IPS DF 6.9 (cell line): ENCODE measurements around the gene ANK3.

Source experiments
- DNase-seq: peaks from one replicate; pipeline ENCODE4 v3.0.0-alpha.2; 2013; ENCODE audit warnings: low read depth, low spot score
- H3K27ac ChIP-seq: one replicate; pipeline ENCODE4 v1.5.1; 2013; ENCODE audit warnings: low read length, control low read depth
- H3K27me3 ChIP-seq: 2 replicates; pipeline ENCODE4 v1.6.1; 2013; ENCODE audit warnings: mild to moderate bottlenecking, low read length; ENCODE audit not compliant: control insufficient read depth, insufficient read depth
- H3K36me3 ChIP-seq: 2 replicates; pipeline ENCODE4 v1.6.1; 2013; ENCODE audit warnings: low read length; ENCODE audit not compliant: control insufficient read depth, insufficient read depth
- H3K4me1 ChIP-seq: 2 replicates; pipeline ENCODE4 v1.6.1; 2013; ENCODE audit warnings: low read length; ENCODE audit not compliant: control insufficient read depth, insufficient read depth
- H3K4me3 ChIP-seq: 2 replicates; pipeline ENCODE4 v1.5.1; 2013; ENCODE audit warnings: mild to moderate bottlenecking, low read length
- H3K9me3 ChIP-seq: 2 replicates; pipeline ENCODE4 v1.6.1; 2013; ENCODE audit warnings: low read length, inconsistent platforms; ENCODE audit not compliant: control insufficient read depth, insufficient read depth
- WGBS: extraction: QIAGEN DNeasy Blood & Tissue Kit; methylation state at CpG from one replicate; pipeline ENCODE4 v1.1.7; 2013; ENCODE audit warnings: mixed read lengths, missing lambda C conversion rate; ENCODE audit not compliant: insufficient read length, insufficient coverage; 5-methylcytosine and 5-hydroxymethylcytosine counted together

The ANK3 gene

DNA sequence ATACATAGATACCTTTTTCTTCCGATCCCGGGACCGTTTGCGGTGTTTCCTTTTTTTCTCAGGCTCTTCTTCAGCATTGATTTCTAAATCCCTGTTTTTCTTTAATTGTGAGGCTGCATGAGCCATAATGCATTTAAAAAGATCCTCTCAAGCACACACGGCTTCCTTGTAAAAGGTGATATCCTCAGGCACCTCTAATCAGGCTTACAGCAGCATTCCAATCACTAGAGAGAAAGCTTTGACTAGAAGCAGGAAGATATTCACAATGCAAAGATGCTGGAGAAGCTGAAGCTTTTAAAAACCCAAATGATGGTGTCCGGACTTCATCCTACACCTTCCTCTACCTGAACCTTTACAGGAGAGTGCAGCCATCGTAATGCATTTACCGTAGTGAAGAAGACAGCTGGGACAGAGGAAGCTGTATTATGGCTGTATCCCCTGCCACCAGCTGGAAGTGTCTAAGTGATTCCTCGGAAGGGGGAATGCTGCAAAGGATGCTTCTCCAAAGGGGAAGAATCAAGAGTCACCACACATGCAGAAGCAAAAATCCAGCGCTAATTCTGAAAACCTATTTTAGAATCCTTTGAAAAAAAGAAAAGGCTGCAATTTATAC, at the start of gene ANK3:
Gene ANK3, minus strand, starts transcription at position 463 of the 613 bp plus-strand sequence. Its CDS starts 337 bp downstream, at position 126.
- H3K27me3 ChIP-seq = no peaks in the 10 kb centered on the region
- no CpG with 5 or more reads among the region's 10 CpGs for WGBS
- H3K36me3 ChIP-seq = no peaks in the 10 kb centered on the region
- H3K9me3 ChIP-seq = no peaks in the 10 kb centered on the region
- H3K27ac ChIP-seq = no peak within 1 kb of the TSS
- no peak within 1 kb of the TSS for H3K4me3 ChIP-seq
- peaks cover 1% of the 10 kb centered on the region; the same call in 1 of the 2 replicates for H3K4me1 ChIP-seq
- no peak for DNase-seq

DNA sequence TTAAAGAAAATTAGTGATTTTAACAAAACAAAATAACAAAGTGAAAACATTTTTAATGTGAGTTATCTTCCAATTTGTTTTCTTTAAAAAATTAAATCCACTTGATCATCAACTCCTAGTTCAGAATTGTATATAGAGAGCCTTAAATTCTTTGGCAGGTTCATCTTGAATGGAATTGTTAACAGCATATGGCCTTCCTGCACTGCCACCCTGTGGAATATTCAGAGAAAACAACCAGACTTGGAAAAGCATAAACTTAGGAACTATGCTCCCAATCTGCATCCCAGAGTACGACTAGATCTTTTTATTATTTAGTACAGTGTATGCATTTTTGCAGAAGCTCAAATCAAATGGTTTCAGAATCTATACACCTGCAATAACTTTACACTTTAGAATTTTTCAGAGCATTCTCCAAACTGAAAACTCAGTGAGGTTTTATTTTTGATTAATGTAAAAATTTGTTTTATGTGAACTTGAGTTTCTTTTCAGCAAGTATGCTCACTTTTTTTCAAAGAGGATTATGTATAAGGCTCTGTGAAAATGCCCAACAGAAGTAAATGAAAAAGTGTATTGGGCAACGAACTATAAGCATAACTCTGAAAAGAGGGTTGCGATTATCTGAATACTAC, 44.9 kb upstream of the ANK3 start:
- DNase-seq = no peak
- no CpG with 5 or more reads among the region's 3 CpGs for WGBS
- Histone ChIP-seq H3K4me3 (no peak overlapping the region), H3K27me3 (no peaks in the 10 kb centered on the region), H3K9me3 (no peaks in the 10 kb centered on the region), H3K27ac (no peak overlapping the region), H3K36me3 (no peaks in the 10 kb centered on the region), H3K4me1 (no peaks in the 10 kb centered on the region)

DNA sequence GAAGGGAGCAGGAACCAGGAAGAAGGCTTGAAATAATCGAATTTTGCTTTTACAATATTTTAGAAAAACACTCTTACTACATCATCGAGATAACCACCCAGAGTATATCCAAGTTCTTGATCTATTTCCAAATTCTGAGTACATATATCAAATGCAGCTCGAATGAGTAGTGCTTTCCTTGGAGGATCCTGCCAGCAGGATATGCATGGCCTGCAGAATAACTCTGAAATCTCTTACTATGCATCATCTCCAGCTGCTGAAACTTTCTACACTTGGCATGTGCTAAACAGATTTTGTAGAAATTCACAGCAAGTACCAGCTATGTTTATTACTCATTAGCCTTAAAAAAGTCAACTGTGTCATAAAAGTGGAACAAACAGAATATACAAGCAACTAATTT, 44.0 kb upstream of the ANK3 start:
- Histone ChIP-seq H3K27me3 (no peaks in the 10 kb centered on the region), H3K9me3 (no peaks in the 10 kb centered on the region), H3K36me3 (no peaks in the 10 kb centered on the region), H3K4me3 (no peak overlapping the region), H3K4me1 (no peaks in the 10 kb centered on the region), H3K27ac (no peak overlapping the region)
- no peak for DNase-seq
- WGBS = no CpG with 5 or more reads among the region's 3 CpGs

DNA sequence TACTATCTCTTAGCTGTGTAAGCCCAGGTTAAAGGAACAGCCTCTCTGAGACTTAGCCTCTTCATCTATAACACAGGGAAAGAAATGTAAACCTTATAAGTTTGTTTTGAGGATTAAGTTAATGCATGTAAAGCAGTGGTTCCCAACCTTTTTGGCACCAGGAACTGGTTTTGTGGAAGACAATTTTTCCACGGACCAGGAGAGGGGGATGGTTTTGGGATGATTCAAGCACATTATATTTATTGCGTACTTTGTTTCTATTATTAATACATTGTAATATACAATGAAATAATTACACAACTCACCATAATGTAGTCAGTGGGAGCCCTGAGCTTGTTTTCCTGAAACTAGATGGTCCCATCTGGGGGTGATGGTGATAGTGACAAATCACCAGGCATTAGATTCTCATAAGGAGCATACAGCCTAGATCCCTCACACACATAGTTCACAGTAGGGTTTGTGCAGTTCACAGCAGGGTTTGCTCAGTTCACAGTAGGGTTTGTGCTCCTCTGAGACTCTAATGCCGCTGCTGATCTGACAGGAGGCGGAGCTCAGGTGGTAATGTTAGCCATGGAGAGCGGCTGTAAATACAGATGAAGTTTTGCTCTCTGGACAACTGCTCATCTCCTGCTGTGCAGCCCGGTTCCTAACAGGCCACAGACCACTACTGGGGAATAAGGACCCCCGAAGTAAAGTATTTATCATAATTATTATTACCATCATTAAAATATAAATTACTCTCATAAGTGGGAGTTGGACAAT, 41.3 kb upstream of the ANK3 start:
- WGBS = no CpG with 5 or more reads among the region's 7 CpGs
- DNase-seq = no peak
- no peaks in the 10 kb centered on the region for H3K27me3 ChIP-seq
- H3K4me1 ChIP-seq = no peaks in the 10 kb centered on the region
- no peak overlapping the region for H3K4me3 ChIP-seq
- no peaks in the 10 kb centered on the region for H3K9me3 ChIP-seq
- no peak overlapping the region for H3K27ac ChIP-seq
- H3K36me3 ChIP-seq = no peaks in the 10 kb centered on the region

DNA sequence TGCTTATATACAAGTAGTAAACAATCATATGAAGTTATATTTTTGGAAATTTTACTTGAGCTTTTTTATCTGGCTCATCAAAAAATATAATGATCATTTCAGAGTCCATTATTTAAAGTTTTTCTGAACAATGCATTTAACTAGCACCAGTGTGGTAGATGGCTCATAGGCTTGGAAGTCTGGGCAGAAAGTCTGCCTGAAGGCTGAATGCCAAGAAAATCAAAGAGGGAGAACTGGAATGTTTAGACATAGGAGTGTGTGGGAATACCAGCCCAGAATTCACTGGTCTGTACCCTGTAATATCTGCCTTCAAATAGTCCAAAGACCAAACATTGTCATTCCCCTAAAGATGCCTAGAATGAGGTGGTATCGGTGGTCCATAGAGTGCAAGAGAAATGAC, 40.3 kb upstream of the ANK3 start:
- no peaks in the 10 kb centered on the region for H3K9me3 ChIP-seq
- no peaks in the 10 kb centered on the region for H3K4me1 ChIP-seq
- H3K27ac ChIP-seq = no peak overlapping the region
- no peak for DNase-seq
- no peaks in the 10 kb centered on the region for H3K36me3 ChIP-seq
- no peaks in the 10 kb centered on the region for H3K27me3 ChIP-seq
- H3K4me3 ChIP-seq = no peak overlapping the region
- no CpG with 5 or more reads among the region's 1 CpG for WGBS

DNA sequence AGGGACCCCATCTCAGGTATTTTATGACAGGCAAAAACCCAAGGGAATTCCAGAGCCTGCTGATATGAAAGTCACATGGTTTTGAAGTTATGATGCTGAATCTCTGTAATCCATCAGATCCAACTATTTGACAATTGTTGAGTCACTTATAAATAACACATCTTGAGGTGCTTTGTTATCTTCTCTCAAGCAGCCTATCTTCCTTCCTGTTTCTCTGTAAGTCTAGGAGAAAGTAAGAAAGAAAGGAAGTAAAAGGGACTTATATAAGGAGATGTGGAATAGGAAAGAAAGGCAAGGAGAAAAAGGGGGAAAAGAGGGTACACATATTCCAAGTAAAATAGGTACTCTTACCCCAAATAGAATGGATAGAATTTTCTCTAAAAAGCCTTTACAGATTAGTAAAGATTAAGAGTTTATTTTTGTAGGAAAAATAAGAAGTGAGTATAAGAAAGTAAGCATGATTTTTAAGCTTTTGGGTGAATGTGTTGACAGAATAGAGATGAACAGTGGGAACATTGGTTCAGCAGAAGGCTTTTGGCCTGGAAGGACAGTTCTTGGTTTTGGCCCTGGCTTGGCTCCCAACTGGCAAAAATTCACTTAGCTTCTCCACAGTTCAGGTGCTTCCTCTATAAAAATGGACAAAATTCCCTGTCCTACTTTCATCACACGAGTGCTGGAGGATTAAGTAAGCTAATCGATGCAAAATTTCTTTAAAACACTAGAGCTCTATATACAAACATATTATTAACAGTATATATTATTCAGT, 39.6 kb upstream of the ANK3 start:
- no peaks in the 10 kb centered on the region for H3K4me1 ChIP-seq
- no peaks in the 10 kb centered on the region for H3K36me3 ChIP-seq
- no peaks in the 10 kb centered on the region for H3K9me3 ChIP-seq
- DNase-seq = no peak
- no peak overlapping the region for H3K27ac ChIP-seq
- no CpG with 5 or more reads among the region's 2 CpGs for WGBS
- H3K4me3 ChIP-seq = no peak overlapping the region
- no peaks in the 10 kb centered on the region for H3K27me3 ChIP-seq

DNA sequence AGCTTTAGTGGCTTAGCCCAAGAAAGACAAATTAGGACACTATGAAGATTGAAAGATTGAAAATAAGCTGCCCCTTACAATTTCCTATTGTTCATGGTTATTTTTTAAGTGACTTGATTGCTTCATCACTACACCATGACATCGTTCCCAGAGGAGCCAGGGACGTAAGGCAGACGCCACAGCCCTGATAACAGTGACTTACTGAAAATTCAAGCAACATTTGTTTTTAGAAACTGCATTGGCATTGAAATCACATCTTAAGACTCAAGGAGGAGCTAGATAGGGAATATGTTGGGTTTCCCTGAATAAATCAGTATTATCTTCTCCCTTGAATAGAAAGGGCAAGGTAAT, 38.7 kb upstream of the ANK3 start:
- H3K4me1 ChIP-seq = no peaks in the 10 kb centered on the region
- H3K36me3 ChIP-seq = no peaks in the 10 kb centered on the region
- H3K27me3 ChIP-seq = no peaks in the 10 kb centered on the region
- no peak overlapping the region for H3K27ac ChIP-seq
- no CpG with 5 or more reads among the region's 3 CpGs for WGBS
- no peak overlapping the region for H3K4me3 ChIP-seq
- H3K9me3 ChIP-seq = no peaks in the 10 kb centered on the region
- no peak for DNase-seq

DNA sequence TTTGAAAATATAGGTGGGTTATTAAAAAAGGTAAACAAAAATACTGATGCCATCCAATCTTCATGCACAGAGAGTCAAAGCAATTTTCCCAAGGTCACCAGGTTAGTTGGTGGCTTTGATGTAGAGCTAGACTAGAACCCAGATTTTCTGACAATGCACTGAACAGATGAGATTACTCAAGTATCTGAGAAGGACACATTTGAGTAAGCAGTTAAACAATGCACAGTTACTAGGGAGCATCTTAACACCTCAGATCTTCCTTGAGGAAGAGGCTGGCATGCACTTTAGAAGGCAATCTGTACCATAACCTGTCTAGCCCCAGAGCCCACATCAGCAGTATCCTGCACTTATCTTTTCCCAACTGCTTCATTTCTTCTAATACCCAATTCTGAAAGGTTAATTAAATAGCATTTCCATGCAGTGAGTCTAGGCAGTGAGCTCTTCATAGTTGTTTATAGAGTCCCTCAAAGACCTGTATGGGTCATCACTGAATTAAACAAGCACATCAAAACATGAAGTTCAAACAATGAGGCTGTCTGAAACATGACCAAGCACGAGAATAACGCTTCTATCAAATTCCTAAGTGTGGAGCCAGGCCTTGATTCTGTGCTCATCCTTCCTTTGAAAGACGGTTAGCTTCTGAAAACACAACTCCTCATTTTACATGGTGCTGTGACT, 38.2 kb upstream of the ANK3 start:
- no peaks in the 10 kb centered on the region for H3K4me1 ChIP-seq

DNA sequence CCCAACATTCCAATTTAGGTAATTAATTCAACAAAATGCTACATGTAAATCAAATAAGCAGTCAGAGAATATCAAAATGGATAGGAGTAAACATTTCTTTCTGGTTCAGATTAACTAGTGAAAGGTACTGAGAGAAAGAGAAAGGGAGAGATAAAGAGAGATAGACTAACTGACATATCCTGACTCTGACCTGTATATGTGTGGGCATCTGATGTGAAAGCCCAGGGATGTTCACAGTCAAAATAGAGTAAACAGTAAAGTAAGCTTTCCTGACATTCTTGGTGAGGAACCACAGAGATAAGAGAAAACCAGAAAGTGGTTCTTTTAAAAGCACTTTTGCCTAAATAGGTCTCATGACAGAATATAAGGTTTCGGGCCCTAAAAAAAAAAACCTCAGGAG, 37.5 kb upstream of the ANK3 start:
- no peaks in the 10 kb centered on the region for H3K4me1 ChIP-seq
- DNase-seq = no peak
- no CpG with 5 or more reads among the region's 1 CpG for WGBS

More for the DNA sequence above, 38.2 kb upstream of the ANK3 start:
- no peaks in the 10 kb centered on the region for H3K36me3 ChIP-seq
- no peak overlapping the region for H3K4me3 ChIP-seq
- no peak for DNase-seq
- no peak overlapping the region for H3K27ac ChIP-seq
- no peaks in the 10 kb centered on the region for H3K27me3 ChIP-seq
- no CpG with 5 or more reads among the region's 3 CpGs for WGBS
- no peaks in the 10 kb centered on the region for H3K9me3 ChIP-seq

DNA sequence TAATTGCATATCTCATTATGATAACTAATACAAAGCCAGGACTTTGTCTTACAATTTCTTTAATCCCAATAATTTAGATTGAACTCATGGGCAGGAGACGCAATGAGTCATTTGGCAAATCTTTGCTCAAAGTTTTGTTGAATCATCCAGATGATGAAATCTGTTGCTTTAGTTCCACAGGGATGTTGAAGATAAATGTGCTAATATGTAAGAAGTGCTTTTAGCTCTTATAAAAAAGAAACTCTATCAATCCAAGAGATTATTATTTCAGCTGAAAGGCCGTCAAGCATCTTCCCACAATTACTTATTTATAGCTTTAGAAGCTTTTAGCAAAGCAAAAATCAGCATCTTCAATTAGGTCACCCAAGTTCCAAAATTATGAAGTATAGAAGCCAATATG, 36.8 kb upstream of the ANK3 start:
- Histone ChIP-seq H3K4me3 (no peak overlapping the region), H3K4me1 (no peaks in the 10 kb centered on the region), H3K27ac (no peak overlapping the region), H3K36me3 (no peaks in the 10 kb centered on the region), H3K9me3 (no peaks in the 10 kb centered on the region), H3K27me3 (no peaks in the 10 kb centered on the region; the same call in 1 of the 2 replicates)
- no peak for DNase-seq
- no CpG with 5 or more reads among the region's 2 CpGs for WGBS

More for the DNA sequence above, 37.5 kb upstream of the ANK3 start:
- Histone ChIP-seq H3K9me3 (no peaks in the 10 kb centered on the region), H3K36me3 (no peaks in the 10 kb centered on the region), H3K4me3 (no peak overlapping the region), H3K27ac (no peak overlapping the region), H3K27me3 (no peaks in the 10 kb centered on the region)
